ENCODE results near the gene ZNF423.

DNA sequence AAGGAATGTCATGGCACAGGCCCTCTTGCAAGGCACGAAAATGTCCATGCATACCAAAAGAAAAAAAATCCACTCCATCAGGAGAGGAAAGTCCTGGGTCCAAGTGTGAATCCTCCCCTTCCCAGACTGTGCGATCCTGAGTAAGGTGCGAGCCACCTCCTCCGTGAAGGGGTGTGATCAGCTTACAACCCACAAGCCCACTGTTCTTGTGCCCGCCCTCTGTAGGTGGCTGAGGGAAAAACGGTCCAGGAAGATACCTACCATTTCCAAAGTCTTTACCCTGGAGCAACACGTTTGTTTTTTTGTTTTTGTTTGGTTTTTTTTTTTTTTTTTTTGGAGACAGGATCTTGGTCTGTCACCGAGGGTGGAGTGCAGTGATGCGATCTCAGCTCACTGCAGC lies 116.5 kb downstream of the ZNF423 start:
- TF ChIP-seq, protein P1, sequence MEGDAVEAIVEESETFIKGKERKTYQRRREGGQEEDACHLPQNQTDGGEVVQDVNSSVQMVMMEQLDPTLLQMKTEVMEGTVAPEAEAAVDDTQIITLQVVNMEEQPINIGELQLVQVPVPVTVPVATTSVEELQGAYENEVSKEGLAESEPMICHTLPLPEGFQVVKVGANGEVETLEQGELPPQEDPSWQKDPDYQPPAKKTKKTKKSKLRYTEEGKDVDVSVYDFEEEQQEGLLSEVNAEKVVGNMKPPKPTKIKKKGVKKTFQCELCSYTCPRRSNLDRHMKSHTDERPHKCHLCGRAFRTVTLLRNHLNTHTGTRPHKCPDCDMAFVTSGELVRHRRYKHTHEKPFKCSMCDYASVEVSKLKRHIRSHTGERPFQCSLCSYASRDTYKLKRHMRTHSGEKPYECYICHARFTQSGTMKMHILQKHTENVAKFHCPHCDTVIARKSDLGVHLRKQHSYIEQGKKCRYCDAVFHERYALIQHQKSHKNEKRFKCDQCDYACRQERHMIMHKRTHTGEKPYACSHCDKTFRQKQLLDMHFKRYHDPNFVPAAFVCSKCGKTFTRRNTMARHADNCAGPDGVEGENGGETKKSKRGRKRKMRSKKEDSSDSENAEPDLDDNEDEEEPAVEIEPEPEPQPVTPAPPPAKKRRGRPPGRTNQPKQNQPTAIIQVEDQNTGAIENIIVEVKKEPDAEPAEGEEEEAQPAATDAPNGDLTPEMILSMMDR (IDR thresholded peaks at IDR 0.05), result no peak
- no peak for TF ChIP-seq POLR2A (IDR thresholded peaks at IDR 0.05)
- no peak for TF ChIP-seq EP300 (IDR thresholded peaks at IDR 0.05)
